Measurements from ENCODE around the gene ABCA5. TPM values are rescaled to one million over a fixed set of nuclear protein-coding genes. Genes with fewer than 3 reads are reported as not detected.

The ABCA5 gene
- total RNA-seq, 1 experiment from 2014 or later: 4.5 TPM

DNA sequence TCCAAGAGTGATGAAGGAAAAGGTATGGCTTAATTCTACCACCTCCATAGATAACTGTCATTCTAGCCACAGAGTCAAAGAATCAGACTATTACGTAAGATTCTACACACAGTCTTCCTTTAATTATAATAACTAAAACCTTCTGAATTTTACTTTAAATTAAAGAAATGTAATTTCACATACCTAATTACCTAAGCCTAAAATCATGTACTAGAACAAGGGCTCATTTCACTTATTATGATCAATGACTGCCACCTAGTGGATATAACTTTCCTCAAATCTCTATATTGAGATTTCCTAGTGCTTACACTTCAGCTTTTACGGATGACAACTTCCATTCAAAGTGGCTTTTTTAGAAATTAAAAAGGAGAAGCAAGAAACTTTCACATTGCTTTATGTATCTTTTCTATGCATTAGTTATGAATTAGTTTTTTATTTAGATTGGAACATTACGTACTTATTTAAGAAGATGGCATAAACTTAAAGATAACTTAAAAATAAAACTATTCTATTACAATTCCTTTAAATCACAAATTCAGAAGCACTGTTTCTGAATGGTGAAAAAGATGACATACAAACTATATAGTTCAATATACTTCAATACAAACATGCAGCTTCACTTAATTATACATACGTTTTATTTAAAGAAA is 80.1 kb downstream of the ABCA5 start:
- H2BK12ac ChIP-seq (ENCODE audit: insufficient read length, low read depth, low read length): no peak overlapping the region
- TF ChIP-seq, protein P1, sequence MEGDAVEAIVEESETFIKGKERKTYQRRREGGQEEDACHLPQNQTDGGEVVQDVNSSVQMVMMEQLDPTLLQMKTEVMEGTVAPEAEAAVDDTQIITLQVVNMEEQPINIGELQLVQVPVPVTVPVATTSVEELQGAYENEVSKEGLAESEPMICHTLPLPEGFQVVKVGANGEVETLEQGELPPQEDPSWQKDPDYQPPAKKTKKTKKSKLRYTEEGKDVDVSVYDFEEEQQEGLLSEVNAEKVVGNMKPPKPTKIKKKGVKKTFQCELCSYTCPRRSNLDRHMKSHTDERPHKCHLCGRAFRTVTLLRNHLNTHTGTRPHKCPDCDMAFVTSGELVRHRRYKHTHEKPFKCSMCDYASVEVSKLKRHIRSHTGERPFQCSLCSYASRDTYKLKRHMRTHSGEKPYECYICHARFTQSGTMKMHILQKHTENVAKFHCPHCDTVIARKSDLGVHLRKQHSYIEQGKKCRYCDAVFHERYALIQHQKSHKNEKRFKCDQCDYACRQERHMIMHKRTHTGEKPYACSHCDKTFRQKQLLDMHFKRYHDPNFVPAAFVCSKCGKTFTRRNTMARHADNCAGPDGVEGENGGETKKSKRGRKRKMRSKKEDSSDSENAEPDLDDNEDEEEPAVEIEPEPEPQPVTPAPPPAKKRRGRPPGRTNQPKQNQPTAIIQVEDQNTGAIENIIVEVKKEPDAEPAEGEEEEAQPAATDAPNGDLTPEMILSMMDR (conservative IDR thresholded peaks at IDR 0.05): peak; percentile 78
- H2BK20ac ChIP-seq (ENCODE audit: low read depth, low read length, poor library complexity, severe bottlenecking): no peak overlapping the region
- no peak overlapping the region for H2BK5ac ChIP-seq (ENCODE audit: insufficient read length, low read length)
- no peaks in the 10 kb centered on the region for H3K23me2 ChIP-seq (ENCODE audit: insufficient read length, low read depth, low read length, poor library complexity, severe bottlenecking)
- H3K27ac Mint-ChIP-seq: no peak overlapping the region
- DNase-seq: no peak
- H2AFZ ChIP-seq (ENCODE audit: low read length): no peak overlapping the region
- H3K9ac ChIP-seq (ENCODE audit: extremely low read depth, insufficient read length, low read length): no peak overlapping the region
- H3K27me3 ChIP-seq (ENCODE audit: insufficient read depth, low read length): no peaks in the 10 kb centered on the region
- no peak overlapping the region for H3K14ac ChIP-seq (ENCODE audit: insufficient read depth, low read length)
- H4K8ac ChIP-seq (replicated peaks; ENCODE audit: insufficient read length, low read depth, low read length): no peak overlapping the region
- no peak overlapping the region for H3K27ac ChIP-seq (ENCODE audit: insufficient read length, low read depth, low read length)
- no peak overlapping the region for H4K5ac ChIP-seq (ENCODE audit: insufficient read length, low read depth, low read length)
- H3K18ac ChIP-seq (ENCODE audit: insufficient read length, low read depth, low read length): no peak overlapping the region
- no CpG with 5 or more reads among the region's 4 CpGs for WGBS (ENCODE audit: extremely low coverage, insufficient read length, low lambda C conversion rate)
- no peaks in the 10 kb centered on the region for H3K9me3 ChIP-seq (ENCODE audit: control insufficient read depth, low read depth, low read length)
- H3K4ac ChIP-seq (ENCODE audit: low read depth, low read length): no peak overlapping the region
- no peak overlapping the region for H4K91ac ChIP-seq (ENCODE audit: insufficient read length, low read depth, low read length)
- no peak overlapping the region for H3K4me2 ChIP-seq (ENCODE audit: insufficient read depth, insufficient read length, low read length)
- H3K9me3 Mint-ChIP-seq: no peaks in the 10 kb centered on the region
- no peaks in the 10 kb centered on the region for H3K4me1 ChIP-seq (ENCODE audit: insufficient read depth, low read length)
- no peak overlapping the region for H3K4me3 Mint-ChIP-seq
- no peaks in the 10 kb centered on the region for H3K4me1 Mint-ChIP-seq
- H3T11ph ChIP-seq (ENCODE audit: low read length): no peak overlapping the region
- H3K36me3 Mint-ChIP-seq (ENCODE audit: insufficient read depth in 1 of 3, low read depth in 3 of 3): no peaks in the 10 kb centered on the region
- no peak overlapping the region for H2BK120ac ChIP-seq (ENCODE audit: low read depth, low read length, poor library complexity, severe bottlenecking)
- no peak overlapping the region for H2BK15ac ChIP-seq (ENCODE audit: low read depth, low read length)
- H3K23ac ChIP-seq (ENCODE audit: insufficient read length, low read depth, low read length): no peak overlapping the region
- no peaks in the 10 kb centered on the region for H3K79me2 ChIP-seq (ENCODE audit: insufficient read depth, low read length)
- no peaks in the 10 kb centered on the region for H3K79me1 ChIP-seq (ENCODE audit: insufficient read depth, low read depth, low read length, poor library complexity, severe bottlenecking)
- H4K20me1 ChIP-seq (ENCODE audit: control insufficient read depth, insufficient read depth, insufficient read length): no peaks in the 10 kb centered on the region
- no peak overlapping the region for H2AK5ac ChIP-seq (ENCODE audit: insufficient read length, low read length)
- H3K56ac ChIP-seq (ENCODE audit: insufficient read length, low read depth, low read length): no peak overlapping the region
- H3K27me3 Mint-ChIP-seq (ENCODE audit: low read depth): no peaks in the 10 kb centered on the region

Data from H9 (cell line).